ENCODE measurements around the gene LRP1B. TPM values are rescaled to one million over a fixed set of nuclear protein-coding genes. Genes with fewer than 3 reads are reported as not detected.

LRP1B gene
- total RNA-seq, 1 donor from 2014 or later, result 0.54 TPM

DNA sequence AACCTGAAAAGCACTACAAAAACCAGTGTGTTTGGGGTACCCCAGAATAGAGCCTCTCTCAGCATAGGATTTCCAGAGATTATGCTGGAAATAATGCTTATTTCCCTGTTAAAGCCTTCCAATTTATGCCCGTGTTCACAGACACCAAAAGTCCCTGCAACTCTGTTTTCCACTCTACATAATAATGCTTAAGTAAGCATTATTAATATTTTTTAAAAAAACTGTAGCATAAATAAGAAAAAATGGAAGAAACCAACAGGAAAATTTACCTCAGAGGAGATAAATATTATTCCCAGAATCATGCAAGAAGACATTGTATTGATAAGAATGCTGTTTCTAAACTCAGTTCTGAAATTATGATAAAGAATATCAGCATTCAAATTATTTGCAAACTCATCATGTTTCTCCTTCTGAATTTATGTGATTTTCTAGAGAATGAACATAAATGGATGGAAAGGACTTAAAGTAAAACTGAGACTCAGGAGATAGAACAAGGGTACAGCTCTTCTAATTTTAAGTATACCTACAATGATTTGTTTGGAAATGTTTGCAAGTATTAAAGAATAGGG, 241.7 kb downstream of the LRP1B start:
- TF ChIP-seq, protein P1, sequence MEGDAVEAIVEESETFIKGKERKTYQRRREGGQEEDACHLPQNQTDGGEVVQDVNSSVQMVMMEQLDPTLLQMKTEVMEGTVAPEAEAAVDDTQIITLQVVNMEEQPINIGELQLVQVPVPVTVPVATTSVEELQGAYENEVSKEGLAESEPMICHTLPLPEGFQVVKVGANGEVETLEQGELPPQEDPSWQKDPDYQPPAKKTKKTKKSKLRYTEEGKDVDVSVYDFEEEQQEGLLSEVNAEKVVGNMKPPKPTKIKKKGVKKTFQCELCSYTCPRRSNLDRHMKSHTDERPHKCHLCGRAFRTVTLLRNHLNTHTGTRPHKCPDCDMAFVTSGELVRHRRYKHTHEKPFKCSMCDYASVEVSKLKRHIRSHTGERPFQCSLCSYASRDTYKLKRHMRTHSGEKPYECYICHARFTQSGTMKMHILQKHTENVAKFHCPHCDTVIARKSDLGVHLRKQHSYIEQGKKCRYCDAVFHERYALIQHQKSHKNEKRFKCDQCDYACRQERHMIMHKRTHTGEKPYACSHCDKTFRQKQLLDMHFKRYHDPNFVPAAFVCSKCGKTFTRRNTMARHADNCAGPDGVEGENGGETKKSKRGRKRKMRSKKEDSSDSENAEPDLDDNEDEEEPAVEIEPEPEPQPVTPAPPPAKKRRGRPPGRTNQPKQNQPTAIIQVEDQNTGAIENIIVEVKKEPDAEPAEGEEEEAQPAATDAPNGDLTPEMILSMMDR (conservative IDR thresholded peaks at IDR 0.05), result no peak
- no peaks in the 10 kb centered on the region for H3K9me3 Mint-ChIP-seq
- H3K27ac Mint-ChIP-seq (ENCODE audit: unreplicated experiment), result no peak overlapping the region
- H3K4me3 Mint-ChIP-seq, result no peak overlapping the region
- no peaks in the 10 kb centered on the region for H3K27me3 Mint-ChIP-seq (ENCODE audit: low read depth)
- no peak for DNase-seq (ENCODE audit: low read depth, low spot score)
- no peaks in the 10 kb centered on the region for H3K36me3 Mint-ChIP-seq (ENCODE audit: low read depth)
- H3K4me1 Mint-ChIP-seq, result no peaks in the 10 kb centered on the region

DNA sequence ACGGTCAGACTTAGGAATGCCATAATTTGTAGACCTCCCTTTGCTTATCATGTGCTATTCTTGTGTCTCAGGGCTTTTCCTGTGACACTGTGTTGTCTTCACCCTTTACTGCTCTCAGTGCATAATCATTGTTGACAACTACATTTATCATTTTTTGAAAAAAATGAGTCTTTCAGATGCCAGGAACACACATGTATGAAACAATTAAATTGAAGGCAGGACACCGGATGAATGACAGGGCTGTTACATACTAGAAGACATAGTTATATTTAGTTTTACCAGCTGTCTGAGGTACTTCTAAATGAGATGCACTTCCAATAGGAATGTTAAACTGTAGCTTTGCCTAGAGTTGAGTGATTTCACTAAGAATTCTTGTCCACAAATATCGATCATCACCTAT, 243.5 kb downstream of the LRP1B start:
- Mint-ChIP-seq H3K9me3 (no peaks in the 10 kb centered on the region), H3K27me3 (ENCODE audit: low read depth) (no peaks in the 10 kb centered on the region), H3K27ac (ENCODE audit: unreplicated experiment) (no peak overlapping the region), H3K4me1 (no peaks in the 10 kb centered on the region), H3K36me3 (ENCODE audit: low read depth) (no peaks in the 10 kb centered on the region), H3K4me3 (no peak overlapping the region)
- TF ChIP-seq, protein P1 (conservative IDR thresholded peaks at IDR 0.05), result no peak
- DNase-seq (ENCODE audit: low read depth, low spot score), result no peak

DNA sequence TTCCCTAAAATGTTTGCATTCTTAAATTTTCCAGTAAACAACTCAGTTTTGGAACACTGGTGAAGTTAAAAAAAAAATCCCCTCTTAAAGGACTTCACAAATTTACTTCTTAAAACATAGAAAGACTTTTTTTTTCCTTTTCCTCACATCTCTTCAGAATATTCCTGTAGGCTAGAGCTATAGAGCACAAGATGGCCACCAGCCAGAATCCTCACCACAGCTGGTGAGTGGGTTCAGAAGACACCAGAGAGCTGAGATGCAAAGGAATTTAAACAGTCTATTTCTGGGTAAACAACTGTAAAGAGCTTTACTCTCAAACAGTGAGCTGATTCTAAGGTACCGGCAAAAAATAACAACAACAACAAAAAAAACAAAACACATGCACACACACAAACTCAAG, 252.8 kb downstream of the LRP1B start:
- no peaks in the 10 kb centered on the region for H3K9me3 Mint-ChIP-seq
- TF ChIP-seq, protein P1 (conservative IDR thresholded peaks at IDR 0.05), result no peak
- H3K36me3 Mint-ChIP-seq (ENCODE audit: low read depth), result no peaks in the 10 kb centered on the region
- H3K27me3 Mint-ChIP-seq (ENCODE audit: low read depth), result no peaks in the 10 kb centered on the region
- no peak overlapping the region for H3K4me3 Mint-ChIP-seq
- no peaks in the 10 kb centered on the region for H3K4me1 Mint-ChIP-seq
- H3K27ac Mint-ChIP-seq (ENCODE audit: unreplicated experiment), result no peak overlapping the region
- DNase-seq (ENCODE audit: low read depth, low spot score), result no peak

DNA sequence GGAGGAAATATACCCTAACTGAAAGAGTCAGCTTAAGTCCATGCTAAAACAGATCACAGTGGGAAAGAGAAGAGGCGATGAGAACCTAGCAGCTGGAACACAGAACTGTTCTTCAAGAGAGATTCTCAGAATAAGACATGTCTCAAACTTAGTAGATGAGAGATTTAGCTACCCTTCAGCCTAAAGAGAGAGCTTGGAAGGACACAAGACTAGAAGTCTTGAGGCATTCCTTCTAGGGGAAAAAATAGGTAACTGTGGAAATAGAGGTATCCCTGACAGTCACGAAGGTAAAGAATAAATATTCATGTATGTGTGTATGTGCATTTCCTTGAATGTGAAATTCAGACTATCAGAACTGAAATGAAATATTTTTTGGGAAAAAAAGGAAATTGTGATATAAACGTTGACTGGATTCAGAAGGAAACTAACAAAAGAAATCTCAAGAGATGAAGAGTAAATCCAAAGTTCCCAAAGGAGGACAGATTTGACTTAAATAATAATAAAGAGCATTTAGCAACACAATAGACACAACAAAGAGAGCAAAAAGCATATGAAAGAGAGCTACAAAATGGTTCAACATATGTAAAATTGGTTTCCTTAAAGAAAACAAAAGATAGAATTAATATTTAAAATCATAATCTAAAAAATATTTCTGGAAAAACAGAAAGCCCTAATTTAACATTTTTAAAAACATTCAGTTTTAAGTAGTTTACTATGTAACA, 258.7 kb downstream of the LRP1B start:
- H3K4me3 Mint-ChIP-seq, result no peak overlapping the region
- H3K27me3 Mint-ChIP-seq (ENCODE audit: low read depth), result no peaks in the 10 kb centered on the region
- TF ChIP-seq, protein P1 (conservative IDR thresholded peaks at IDR 0.05), result no peak
- no peak overlapping the region for H3K27ac Mint-ChIP-seq (ENCODE audit: unreplicated experiment)
- DNase-seq (ENCODE audit: low read depth, low spot score), result no peak
- H3K4me1 Mint-ChIP-seq, result no peaks in the 10 kb centered on the region
- H3K36me3 Mint-ChIP-seq (ENCODE audit: low read depth), result no peaks in the 10 kb centered on the region
- H3K9me3 Mint-ChIP-seq, result peaks cover 2% of the 10 kb centered on the region

DNA sequence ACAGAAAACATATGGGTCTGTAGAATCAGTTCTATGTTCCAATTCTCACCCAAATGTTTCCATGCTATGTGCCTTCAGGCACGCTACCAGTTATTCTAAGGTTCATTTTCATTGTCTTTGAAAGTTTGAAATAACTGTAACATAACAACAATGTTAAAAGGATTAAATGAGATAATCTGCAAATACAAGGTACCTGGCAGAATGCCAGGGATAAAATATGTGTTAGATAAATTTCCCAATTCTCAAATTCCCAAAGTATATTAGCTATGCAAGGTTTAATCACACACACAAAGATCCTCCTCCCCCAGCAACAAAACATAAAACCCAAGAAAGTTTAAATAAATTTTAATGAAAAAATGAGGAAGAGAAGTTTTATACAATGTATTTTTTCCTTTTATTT, 261.2 kb downstream of the LRP1B start:
- DNase-seq (ENCODE audit: low read depth, low spot score), result no peak
- Mint-ChIP-seq H3K4me3 (no peak overlapping the region), H3K27ac (ENCODE audit: unreplicated experiment) (no peak overlapping the region), H3K4me1 (no peaks in the 10 kb centered on the region), H3K36me3 (ENCODE audit: low read depth) (no peaks in the 10 kb centered on the region), H3K9me3 (peaks cover 5% of the 10 kb centered on the region), H3K27me3 (ENCODE audit: low read depth) (no peaks in the 10 kb centered on the region)
- TF ChIP-seq, protein P1 (conservative IDR thresholded peaks at IDR 0.05), result no peak

All from neural crest cell (in vitro differentiated cells).